ENCODE measurements around the gene PPP2R2B. TPM values are rescaled to one million over a fixed set of nuclear protein-coding genes. Genes with fewer than 3 reads are reported as not detected.

The PPP2R2B gene
- polyA plus RNA-seq, 2 of the 4 experiments (the other 2 are of a cell fraction) = not detected

DNA sequence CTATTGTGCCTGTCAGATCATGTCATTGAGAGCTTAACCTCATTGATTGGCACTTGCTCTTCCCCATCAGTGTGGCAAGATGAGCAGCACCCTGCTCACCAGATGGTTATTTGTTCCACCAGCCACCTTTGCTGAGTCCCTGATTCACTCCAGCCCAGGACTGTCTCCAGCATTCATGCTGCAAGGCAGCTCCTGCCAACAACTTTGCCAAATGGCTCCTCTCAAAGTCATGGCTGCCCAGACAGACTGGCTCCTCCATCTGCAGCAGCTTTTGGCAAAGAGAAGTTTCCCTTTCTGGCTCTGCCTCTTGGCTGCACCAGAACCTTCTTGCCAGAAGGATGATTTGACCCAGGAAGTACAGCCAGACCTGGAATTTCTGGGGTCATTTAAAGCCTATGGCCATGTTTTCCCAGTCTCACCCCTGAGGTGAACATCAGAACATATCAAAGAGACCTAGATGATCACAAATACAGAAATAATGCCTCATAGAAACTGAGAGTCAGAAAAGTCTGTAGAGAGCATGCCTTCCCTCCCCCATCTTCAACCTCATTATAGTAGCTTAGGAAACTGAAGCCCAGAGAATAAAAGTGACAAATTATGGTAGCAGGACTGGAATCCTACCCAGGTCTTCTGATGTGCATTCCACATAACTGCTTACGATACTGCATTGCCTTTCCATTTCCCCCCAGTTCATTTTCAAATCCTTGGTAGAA is 10.4 kb downstream of the PPP2R2B start:
- TF ChIP-seq ZNF302 (CRISPR knock-in tag; IDR thresholded peaks at IDR 0.05) (no peak), FOXS1 (CRISPR knock-in tag; IDR thresholded peaks at IDR 0.05) (no peak), CEBPB (IDR thresholded peaks at IDR 0.05) (no peak), MAFK (IDR thresholded peaks at IDR 0.05; ENCODE audit: partially characterized antibody) (no peak), ZC3H11A (IDR thresholded peaks at IDR 0.05) (no peak), RAD21 (conservative IDR thresholded peaks at IDR 0.05 in 1 of 2, IDR thresholded peaks at IDR 0.05 in 1 of 2) (no peak), TP53 (CRISPR knock-in tag; IDR thresholded peaks at IDR 0.05) (no peak), POLR2AphosphoS2 (conservative IDR thresholded peaks at IDR 0.05; ENCODE audit: low read length) (no peak), NR3C1 (IDR thresholded peaks at IDR 0.05) (no peak), FOSL2 (IDR thresholded peaks at IDR 0.05) (no peak), FOSL2 (CRISPR knock-in tag; IDR thresholded peaks at IDR 0.05) (no peak), NPAS2 (CRISPR knock-in tag; IDR thresholded peaks at IDR 0.05; ENCODE audit: borderline replicate concordance) (no peak), JUNB (IDR thresholded peaks at IDR 0.05) (no peak)
- TF ChIP-seq, protein P1, sequence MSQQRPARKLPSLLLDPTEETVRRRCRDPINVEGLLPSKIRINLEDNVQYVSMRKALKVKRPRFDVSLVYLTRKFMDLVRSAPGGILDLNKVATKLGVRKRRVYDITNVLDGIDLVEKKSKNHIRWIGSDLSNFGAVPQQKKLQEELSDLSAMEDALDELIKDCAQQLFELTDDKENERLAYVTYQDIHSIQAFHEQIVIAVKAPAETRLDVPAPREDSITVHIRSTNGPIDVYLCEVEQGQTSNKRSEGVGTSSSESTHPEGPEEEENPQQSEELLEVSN (IDR thresholded peaks at IDR 0.05; ENCODE audit: borderline replicate concordance, low read depth) = no peak
- TF ChIP-seq, protein P2, sequence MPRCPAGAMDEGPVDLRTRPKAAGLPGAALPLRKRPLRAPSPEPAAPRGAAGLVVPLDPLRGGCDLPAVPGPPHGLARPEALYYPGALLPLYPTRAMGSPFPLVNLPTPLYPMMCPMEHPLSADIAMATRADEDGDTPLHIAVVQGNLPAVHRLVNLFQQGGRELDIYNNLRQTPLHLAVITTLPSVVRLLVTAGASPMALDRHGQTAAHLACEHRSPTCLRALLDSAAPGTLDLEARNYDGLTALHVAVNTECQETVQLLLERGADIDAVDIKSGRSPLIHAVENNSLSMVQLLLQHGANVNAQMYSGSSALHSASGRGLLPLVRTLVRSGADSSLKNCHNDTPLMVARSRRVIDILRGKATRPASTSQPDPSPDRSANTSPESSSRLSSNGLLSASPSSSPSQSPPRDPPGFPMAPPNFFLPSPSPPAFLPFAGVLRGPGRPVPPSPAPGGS (IDR thresholded peaks at IDR 0.05) = no peak
- TF ChIP-seq, protein P3, sequence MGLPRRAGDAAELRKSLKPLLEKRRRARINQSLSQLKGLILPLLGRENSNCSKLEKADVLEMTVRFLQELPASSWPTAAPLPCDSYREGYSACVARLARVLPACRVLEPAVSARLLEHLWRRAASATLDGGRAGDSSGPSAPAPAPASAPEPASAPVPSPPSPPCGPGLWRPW (IDR thresholded peaks at IDR 0.05) = no peak
- DNase-seq (ENCODE audit: low read depth in 1 of 2, low spot score in 1 of 2) (no peak), FAIRE-seq (no peak), ATAC-seq (no peak)
- CTCF ChIA-PET = interaction anchor here (1.0 kb wide), 1 partner anchor 321 kb away, joined by 3 read pairs; no protein-coding TSS in a partner anchor
- Histone ChIP-seq H3K4me1 (no peaks in the 10 kb centered on the region), H3K4me3 (no peak overlapping the region), H3K4me2 (no peak overlapping the region), H3K27ac (no peak overlapping the region), H3K9me3 (no peaks in the 10 kb centered on the region)
- 3% methylated on average over 1 of the region's 1 CpG for WGBS (ENCODE audit: missing lambda C conversion rate)
- POLR2A ChIA-PET = no interaction called here

DNA sequence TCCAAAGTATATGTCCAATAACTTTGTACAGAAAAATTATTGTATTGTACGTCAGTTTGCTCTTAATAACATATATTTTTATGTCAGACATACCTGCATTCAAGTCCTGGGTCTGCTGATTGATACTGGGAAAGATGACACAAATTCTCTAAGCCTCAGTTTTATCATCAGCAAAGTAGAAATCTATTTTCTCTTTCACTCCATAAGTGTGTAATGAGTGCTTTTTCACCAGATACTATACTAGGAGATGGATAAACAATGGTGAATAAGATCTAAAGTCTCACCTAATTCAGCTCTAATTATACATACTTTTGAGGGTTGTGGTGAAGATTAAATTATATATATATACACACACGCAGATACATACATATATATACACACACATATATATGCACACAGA is 12.3 kb downstream of the PPP2R2B start:
- 20% methylated on average over 2 of the region's 2 CpGs for WGBS (ENCODE audit: missing lambda C conversion rate)
- FAIRE-seq (no peak), ATAC-seq (no peak), DNase-seq (ENCODE audit: low read depth in 1 of 2, low spot score in 1 of 2) (no peak)
- no peaks in the 10 kb centered on the region for H3K9me3 ChIP-seq
- ChIA-PET CTCF (no interaction called here), POLR2A (no interaction called here)
- no peak overlapping the region for H3K27ac ChIP-seq
- no peak overlapping the region for H3K4me3 ChIP-seq
- H3K4me1 ChIP-seq = no peaks in the 10 kb centered on the region
- no peak for TF ChIP-seq NR3C1 (IDR thresholded peaks at IDR 0.05)
- TF ChIP-seq RARB (CRISPR knock-in tag; IDR thresholded peaks at IDR 0.05) = no peak
- TF ChIP-seq EP300 (IDR thresholded peaks at IDR 0.05) = no peak
- no peak for TF ChIP-seq EHMT2 (IDR thresholded peaks at IDR 0.05; ENCODE audit: low read depth)
- TF ChIP-seq, protein P4, sequence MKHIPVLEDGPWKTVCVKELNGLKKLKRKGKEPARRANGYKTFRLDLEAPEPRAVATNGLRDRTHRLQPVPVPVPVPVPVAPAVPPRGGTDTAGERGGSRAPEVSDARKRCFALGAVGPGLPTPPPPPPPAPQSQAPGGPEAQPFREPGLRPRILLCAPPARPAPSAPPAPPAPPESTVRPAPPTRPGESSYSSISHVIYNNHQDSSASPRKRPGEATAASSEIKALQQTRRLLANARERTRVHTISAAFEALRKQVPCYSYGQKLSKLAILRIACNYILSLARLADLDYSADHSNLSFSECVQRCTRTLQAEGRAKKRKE (CRISPR knock-in tag; IDR thresholded peaks at IDR 0.05; ENCODE audit: low read depth) = no peak
- TF ChIP-seq, protein P5, sequence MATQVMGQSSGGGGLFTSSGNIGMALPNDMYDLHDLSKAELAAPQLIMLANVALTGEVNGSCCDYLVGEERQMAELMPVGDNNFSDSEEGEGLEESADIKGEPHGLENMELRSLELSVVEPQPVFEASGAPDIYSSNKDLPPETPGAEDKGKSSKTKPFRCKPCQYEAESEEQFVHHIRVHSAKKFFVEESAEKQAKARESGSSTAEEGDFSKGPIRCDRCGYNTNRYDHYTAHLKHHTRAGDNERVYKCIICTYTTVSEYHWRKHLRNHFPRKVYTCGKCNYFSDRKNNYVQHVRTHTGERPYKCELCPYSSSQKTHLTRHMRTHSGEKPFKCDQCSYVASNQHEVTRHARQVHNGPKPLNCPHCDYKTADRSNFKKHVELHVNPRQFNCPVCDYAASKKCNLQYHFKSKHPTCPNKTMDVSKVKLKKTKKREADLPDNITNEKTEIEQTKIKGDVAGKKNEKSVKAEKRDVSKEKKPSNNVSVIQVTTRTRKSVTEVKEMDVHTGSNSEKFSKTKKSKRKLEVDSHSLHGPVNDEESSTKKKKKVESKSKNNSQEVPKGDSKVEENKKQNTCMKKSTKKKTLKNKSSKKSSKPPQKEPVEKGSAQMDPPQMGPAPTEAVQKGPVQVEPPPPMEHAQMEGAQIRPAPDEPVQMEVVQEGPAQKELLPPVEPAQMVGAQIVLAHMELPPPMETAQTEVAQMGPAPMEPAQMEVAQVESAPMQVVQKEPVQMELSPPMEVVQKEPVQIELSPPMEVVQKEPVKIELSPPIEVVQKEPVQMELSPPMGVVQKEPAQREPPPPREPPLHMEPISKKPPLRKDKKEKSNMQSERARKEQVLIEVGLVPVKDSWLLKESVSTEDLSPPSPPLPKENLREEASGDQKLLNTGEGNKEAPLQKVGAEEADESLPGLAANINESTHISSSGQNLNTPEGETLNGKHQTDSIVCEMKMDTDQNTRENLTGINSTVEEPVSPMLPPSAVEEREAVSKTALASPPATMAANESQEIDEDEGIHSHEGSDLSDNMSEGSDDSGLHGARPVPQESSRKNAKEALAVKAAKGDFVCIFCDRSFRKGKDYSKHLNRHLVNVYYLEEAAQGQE (IDR thresholded peaks at IDR 0.05) = no peak
- TF ChIP-seq EHF (CRISPR knock-in tag; IDR thresholded peaks at IDR 0.05) = no peak
- no peak overlapping the region for H3K4me2 ChIP-seq
